ENCODE measurements around the gene CTXN1.
A peak's percentile ranks its signal among the peaks of the same experiment; 100 is the strongest.
"Not testable (repeated sequence)": the region's sequence is repeated elsewhere in the genome, so short reads cannot be mapped to it uniquely, and the experiment has no call there.

CTXN1 gene

DNA sequence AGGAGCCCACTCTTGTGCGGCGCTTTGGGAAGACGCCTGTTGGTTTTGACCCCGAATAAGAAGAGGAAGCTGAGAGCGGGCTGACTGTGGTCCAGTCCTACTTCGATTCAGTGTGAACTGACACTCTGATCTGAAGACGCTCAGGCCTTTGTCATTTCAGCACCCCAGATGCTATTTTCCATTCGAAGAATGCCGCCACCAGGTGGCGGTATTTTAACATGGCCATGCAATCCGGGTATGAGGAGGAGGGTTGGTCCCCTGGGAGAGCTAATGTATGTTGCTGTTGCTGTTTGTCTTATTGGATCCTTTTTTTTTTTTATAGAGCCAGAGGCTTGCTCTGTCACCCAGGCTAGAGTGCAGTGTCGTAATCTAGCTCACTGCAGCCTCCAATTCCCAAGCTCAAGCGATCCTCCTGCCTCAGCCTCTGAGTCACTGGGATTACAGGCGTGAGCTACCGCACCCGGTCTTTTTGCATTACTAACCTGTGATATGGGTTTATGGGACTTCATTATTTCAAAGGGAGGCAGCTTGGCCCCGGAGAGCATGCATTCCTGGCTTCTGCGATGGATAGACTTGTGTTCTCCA lies 18.3 kb upstream of the CTXN1 start:
- peak; percentile 83 for DNase-seq

DNA sequence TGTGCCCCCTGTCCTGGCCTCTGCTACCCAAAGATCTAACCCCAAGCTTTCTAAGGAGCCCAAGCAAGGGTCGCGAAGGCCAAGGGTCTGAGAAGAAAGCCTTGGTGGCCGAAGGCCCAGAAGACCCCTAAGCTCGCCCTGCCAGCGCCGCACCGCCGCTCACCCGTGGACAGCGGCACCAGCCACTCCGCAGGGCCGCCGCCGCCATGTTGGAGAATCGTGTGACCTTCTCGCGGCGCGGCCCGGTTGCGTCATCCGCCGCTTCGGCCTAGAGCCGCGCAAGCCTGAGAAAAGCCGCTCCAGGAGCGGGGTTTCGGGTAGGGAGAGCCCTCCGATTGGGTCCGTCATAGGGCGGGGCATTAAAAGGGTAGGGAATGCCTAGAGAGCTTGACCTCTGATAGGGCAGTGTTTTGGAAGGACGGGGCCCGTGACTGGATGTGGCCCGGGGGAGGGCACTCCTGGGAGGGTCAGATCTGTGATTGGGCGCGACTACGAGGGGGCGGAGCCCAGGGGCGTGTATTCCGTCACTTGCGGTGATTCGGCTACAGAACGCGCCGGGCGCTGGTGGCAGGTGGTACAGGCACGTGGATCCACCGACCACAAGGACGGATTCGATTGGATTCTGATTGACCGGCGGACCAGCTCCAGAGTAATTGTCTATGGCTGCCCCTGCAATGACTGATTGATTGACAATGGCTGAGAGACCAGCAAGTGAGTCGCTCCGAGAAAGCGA lies 17.7 kb upstream of the CTXN1 start, which contains the start of gene TIMM44:
Gene TIMM44, minus strand, starts transcription at position 223 of the 733 bp plus-strand sequence. Its CDS starts 15 bp downstream, at position 208.
- DNase-seq = peak; percentile 98

DNA sequence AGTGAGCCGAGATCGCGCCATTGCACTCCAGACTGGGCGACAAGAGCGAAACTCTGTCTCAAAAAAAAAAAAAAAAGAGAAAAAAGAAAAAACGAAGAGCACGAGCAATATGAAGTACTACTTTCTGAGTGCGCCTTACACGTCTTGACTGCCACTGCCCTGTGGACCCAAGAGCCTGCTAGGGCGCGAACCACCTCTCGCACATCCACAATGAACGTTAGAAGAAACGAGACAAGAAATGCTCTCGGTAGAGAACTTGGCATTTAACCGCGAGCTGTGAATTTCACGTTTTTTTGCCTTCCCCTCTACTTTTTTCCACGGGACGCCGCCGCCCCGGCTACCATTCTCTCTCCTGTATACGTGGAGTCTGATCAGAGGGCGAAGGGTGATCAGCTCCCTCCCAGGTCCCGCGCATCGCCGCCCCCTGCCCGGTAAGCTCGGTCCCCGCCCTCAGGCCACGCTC lies 17.1 kb upstream of the CTXN1 start:
- no peak for DNase-seq

DNA sequence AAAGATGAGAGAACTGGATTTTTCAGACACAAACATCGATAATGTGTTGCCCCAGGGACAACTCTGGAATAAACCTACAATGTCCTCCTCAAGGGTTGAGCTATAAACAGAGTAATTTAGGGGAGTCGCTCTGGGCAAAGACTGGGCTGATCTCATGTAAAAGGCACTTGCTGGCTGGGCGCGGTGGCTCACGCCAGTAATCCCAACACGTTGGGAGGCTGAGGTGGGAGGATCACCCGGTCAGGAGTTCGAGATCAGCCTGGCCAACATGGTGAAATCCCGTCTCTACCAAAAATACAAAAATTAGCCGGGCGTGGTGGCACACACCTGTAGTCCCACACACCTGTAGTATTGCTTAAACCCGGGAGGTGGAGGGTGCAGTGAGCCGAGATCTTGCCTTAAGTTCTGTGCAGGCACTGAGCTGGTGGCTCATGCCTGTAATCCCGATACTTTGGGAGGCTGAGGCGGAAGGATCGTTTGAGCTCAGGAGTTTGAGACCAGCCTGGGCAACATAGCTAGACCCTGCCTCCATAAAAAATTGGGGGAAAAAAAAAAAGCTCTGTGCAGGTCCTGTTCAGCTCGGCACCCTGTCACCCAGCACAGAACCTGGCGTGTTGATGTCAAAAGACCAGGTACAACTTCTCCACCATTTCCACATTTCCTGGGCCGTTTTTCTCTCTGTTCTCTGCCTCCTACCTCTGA lies 16.1 kb upstream of the CTXN1 start:
- no peak for DNase-seq

DNA sequence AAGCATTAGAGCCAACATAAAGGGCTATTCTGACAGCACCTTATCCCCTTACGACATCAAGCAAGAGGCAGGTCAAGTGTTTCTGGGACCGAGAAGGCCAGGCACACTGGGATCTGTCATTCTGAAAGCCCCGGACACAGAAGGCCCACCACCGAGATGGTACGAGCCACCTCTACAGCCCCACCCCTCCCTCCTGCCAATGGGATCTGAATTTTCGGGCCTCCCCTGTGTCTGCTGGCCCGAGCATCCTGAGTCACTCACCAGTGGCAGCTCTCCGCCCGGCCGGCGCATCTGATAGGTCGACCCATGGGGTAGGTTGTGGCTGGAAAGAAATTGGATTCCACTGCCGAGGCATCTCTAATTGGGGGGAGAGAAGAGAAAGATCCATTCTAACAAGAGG lies 14.9 kb upstream of the CTXN1 start:
- no peak for DNase-seq

DNA sequence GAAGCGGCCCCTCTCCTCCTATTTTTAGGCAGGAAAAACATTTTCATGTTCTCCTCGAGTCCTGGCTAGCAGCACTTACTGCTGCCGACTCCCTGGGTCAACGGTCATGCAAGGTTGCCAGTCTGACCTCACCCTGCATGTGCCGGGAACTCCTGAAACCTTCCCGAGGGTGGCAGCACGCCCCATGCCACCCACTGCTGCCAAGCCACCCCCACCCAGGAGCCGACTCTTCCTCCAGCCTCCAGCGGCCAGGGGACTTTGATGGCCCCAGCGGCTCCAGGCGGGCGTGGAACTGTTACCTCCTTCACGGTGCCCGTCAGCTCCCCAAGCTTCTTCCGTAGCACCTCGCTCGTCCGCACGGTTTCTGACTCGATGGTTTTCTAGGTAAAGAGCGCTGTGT lies 8.8 kb upstream of the CTXN1 start:
- no peak for DNase-seq

DNA sequence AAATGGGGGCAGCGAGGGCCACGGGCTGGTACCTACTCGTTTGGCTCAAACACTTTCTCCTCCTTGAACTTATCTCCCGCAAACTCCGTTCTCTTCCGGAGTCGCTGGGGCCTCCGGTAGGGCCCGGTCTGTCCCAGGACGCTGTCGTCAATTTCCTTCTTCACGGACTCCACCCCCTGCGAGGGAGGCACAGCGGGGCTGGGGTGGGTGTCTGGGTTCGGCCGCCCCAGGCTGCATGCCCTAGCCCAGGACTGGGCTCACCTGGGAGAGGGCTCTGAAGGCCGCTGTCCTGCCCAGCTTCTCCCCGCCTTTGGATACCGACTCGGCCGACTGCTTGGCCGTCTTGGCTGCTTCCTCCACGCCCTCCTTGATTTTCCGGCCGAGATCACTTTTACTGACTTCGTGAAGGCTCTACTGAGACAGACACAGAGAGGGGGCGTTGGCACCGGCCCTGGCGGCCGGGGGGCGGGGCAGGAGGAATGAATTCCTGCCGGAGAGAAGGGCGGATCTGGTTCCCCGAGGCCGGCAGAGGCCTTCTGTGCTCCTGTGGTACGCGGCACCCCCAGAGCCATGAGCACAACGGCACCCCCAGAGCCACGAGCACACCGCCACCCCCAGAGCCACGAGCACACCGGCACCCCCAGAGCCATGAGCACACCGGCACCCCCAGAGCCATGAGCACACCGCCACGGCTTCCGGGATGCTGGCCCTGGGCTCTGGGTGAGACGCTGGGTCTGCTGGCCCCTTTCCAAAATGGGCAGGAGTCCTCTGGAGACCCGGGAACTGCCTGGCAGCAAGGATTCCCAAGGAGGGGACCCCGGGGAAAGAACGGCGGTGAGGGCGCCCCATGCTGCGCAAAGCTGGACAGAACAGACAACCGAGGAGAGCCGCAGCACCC lies 8.1 kb upstream of the CTXN1 start:
- DNase-seq = no peak

DNA sequence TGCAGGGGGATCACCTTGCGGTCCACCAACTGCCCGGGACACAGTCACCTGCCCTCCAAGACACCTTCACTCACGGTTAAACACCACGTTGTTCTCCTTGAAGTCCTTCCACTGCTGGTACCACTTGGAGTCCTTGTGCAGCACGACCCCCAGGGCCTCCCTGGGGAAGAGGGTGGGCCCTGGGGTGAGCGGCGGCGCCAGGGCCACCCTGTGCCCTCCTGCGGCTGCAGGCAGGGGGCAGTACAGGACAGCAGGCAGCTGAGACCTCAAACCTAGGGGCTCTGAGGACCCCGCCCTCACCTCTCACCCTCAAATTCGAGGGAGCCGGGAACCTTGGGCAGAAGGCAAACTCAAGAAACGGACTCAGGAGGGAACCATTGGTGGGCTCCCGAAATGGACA lies 7.5 kb upstream of the CTXN1 start:
- no peak for DNase-seq

DNA sequence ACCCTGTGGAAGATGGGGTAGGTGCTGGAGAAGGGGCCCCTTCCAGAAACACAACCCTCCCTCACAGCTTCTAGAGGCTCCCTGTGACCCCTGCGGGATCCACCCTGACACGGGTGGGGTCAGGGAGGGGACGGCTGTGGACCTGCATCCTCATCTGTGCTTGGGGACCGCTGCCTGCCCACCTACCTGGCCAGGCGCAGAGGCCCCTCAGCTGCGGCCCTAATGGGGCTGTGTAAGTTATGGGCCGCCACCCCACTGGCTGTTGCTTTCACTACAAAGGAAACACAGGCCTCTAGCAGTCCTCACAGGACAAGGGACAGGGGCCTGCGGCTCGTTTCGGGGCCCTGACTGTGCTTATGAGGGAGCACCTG lies 7.0 kb upstream of the CTXN1 start:
- no peak for DNase-seq

DNA sequence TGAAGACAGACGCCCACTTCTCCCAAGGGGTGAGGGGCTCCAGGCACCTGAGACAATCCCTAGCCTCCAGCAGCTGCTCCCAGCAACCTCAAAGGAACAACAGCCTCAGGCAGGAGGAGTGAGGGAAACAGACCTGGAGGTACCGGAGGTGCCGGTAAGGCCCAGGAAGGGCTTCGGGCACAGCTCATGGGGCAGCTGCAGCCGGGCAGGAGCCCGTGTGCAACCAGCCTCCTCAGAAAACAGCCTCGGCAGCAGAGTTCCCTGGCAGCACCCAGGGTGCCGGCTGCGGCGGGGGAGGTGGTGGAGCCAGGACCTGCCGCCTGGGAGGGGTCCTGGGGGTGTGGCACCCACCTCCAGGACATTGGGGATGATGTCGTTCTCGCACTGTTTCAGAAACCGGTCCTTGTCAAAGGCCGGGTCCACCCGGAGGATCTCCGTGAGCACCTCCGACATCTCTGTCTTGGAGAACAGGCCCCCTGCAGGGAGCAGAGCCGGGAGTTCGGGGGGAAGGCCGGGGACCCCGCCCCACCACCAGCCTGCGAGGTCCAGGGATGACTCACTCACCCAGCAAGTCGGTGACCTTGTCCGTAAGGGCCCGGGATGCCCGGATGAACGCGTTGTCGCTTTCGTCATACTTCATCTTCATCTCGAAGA lies 6.5 kb upstream of the CTXN1 start:
- no peak for DNase-seq

DNA sequence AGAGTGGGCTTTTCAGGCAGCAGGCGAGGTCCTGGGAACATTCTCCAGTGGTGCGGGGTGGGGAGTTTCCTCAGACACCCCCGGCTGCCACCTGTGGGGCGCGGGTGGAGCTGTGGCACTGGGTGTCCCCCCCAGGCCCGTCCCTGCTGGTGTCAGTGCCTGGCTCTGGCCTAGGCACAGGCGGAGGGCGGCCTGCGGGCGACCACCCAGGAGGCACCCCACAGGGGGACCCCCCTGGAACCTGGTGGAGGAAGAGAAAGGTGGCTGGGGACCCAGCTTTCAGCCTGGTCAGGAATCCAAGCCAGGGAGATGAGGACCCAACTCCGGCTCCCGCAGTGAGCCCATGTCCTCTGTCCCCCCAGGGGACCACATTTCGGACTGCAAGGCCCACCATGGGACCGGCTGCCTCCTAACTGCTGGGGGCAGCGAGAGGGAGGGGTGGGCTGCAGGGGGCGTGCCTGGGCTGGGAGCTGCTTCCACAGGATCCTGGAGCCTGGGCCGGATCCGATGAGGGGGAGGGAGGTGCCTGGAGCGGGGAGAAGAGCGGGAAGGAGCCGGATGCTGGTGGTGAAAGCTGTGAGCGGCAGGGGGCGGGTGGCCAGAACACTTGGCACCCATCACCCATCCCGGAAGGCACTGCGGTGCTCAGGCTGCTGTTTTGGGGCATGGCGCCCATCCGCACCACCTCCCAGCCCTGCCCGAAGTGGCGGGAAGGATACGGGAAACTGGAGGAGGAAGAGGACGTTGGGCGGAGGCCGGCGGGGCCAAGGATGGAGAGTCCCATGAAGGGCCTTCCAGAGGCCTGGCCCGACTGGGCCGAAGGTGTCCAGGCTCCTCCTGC lies 5.5 kb upstream of the CTXN1 start:
- no peak for DNase-seq

DNA sequence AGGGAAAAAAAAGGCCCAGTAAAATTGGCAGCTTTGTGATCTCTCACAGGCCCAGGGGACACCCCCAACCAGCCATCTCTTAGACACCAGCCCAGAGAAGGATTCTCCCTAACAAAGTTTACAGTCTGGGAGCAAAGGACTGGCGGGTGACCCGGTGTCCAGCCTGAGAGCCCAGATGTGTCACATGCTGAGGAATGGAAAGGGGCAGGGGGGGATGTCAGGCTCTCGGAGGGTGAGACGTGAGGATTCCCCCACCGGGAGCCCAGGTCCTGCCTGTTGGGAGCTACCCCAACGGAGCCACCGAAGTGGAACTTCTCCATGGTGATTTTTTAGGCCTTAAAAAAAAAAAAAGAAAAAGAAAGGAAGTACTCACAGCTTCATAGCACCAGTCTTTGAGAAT lies 4.8 kb upstream of the CTXN1 start:
- no peak for DNase-seq

DNA sequence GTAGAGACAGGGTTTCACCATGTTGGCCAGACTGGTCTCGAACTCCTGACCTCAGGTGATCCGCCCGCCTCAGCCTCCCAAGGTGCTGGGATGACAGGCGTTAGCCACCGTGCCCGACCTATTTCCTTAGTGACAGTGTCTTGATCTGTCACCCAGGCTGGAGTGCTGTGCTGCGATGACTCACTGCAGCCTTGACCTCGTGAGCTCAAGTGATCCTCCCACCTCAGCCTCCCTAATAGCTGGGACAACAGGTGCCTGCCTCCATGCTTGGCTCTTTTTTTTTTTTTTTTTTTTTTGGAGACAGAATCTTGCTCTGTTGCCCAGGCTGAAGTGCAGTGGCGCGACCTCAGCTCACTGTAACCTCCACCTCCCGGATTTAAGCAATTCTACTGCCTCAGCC lies 4.1 kb upstream of the CTXN1 start:
- DNase-seq = not testable (repeated sequence)

DNA sequence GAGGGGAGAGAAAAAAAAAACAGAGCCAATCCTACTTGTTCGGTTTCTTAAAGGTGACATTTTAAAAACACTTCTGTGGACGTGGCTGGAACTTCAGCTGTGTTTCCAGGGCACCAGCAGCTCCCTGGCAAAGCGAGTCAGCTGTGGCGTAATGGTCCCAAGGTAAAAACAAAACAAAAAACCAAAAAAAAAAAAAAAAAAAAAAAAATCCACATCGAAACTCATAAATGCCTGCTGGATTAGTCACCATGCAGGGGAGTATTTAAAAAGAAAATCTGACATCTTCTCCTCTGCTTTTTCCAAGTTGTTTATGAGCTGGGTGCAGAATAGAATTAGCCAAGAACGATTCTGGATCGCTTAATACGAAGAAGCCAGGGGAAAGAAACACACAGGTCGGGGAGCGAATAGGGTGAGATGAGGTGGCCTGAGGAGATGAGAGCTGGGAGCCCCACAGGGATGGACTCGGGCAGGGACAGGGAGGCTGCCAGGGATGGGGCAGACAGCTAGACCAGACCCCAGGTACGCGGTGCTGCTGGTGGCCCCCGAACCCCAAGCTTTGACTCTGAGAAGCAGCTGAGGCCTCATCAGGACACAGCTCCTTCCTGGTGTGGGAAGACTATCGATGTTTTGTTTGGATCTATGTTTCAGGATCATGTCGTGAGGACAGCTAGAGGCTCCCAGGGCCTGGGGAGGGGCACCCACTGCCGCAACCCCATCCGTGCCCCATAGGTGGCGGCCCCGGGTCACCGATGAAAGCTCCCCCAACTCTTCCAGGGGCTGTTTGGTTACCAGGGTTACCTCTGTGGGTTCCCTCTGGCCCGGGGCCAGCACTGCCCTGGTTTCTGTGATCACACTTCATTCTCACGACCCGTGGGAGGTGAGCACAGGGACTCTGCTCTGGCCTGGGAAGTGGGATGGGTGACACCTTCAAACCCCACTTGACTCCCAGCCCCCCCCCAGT lies 3.1 kb upstream of the CTXN1 start:
- DNase-seq = peak; percentile 63

DNA sequence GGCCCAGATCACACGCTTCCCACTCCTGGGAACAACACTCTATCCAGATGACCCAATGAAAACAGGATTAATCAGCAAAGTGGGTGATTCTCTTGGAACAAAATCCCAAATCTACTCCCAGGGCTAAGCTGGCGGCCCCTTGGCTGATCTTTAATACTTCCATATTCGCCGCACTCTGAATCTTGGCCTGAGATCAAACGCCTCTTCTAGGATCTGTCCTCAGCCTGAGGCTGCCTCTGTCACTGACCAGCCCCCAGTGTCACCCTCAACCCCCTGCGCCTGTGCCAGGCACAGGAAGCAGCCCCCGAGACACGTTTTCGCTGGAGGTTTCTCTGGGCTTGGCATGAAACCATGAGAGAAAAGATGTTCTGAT lies 2.4 kb upstream of the CTXN1 start:
- DNase-seq = no peak

DNA sequence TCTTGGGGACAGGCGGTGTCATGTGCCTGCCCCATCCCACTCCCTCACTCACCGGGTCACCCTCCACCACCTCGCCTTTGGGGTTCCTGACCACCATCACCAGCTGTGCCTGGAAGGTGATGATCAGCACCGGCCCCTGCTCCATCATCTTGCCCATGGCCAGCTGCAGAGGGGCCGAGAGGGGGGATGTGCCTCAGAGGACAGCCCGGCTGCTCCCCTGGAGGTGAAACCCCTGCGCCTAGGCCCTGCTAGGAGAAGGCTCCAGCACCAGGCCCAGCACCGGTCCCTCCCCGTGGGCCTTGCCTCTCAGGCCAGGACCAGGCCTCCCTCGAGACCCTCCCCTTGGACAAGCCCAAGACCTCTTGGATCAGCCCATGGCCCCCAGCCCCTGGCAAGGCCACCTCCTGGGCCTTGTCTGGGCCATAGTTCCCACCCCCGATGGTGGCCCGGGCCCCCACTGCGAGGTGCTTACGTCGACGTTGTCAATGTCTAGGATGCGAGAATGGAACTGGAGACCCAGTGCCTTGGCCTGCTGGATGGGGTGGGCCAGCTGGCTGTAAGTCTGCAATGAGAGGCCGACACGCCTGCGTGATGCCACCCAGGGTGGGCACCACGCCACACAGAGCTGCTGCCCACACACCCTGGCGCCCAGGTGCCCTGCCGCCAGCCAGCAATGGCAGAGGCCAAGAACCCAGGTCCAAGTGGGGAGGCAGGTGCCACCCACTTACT lies 1.8 kb upstream of the CTXN1 start:
- DNase-seq = no peak

DNA sequence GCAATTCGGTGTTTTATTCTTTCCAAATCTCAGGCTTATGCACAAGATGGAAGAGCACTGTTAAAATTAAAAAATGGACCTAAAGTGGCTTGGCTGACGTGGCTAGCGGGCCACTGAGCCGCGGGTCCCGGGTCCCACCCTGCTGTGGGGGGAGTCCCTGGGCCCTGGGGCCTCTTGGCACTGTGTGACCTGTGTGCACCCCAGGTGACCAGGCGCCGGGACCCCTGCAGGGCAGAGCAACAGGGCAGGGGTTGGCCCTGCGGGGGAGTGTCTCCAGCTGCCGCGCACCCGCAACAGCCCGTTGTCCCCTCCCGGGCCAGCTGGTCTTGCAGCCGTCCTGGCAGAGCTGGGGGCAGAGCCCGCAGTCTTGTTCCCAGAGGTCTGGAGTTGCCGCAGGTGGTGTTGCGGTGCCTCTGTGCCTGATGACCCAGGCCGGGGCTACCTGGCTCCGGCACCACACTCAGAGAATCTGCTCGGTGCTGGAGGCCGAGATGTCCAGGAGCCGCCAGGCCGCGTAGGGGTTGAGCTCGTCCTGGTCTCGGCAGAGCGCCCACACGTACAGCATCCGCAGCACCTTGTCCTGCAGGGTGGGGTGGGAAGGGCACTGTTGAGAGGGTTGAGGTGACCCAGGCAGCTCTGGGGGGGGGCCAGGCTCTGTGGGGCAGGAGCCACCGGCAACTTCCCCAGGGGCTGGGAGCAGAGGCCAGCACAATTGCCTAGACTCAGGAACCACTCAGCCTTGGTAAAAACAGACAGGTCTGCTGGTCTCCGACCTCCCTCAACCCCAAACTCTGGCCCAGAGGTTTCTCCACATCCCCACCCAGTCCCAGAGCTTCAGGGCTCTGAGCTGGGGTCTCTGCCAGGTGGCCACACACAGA lies 1.0 kb upstream of the CTXN1 start:
- DNase-seq = no peak

DNA sequence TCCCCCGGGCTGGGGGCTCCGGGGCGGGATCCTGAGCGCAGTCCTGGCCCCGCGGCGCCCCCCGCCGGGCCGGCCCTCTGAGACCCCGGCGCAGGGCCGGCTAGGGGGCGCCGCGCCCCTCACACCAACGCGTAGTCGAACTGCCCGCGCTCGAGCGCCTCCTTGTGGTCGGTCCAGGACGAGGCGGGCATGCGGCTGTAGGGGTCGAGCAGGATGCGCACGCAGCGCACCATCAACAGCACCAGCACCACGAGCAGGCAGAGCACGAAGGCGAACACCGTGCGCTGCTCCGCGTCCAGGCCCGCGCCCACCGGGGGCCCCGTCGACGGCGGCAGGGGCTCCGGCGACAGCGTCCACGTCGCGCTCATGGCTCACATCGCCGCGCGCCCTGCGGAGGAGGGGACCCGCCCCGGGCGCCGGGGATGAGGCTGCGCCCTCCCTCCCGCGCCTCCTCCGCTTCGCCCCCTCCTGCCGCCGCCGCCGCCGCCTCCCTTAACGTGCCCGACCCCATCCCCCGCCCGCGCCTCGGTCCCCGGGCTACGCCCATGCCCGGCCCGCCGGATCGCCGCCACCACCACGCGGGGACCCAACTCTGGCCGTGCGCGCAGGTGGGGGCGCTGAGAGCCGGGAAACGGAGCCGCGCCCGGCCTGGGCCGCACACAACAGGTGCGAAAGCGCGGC lies 624 bp downstream of the CTXN1 start:
- DNase-seq = peak; percentile 66
